ENCODE measurements around the gene MEGF10. TPM values are rescaled to one million over a fixed set of nuclear protein-coding genes. Genes with fewer than 3 reads are reported as not detected.
A peak's percentile ranks its signal among the peaks of the same experiment; 100 is the strongest.

The MEGF10 gene
- total and polyA plus RNA-seq, 2 experiments from 2014 or later: not detected

GRCh38 chr5:127353796-127354195 lies 63.2 kb downstream of the MEGF10 start:
- no peak overlapping the region for H2AFZ ChIP-seq
- DNase-seq: no peak
- in situ Hi-C loops (cut with MboI): no loop called here

GRCh38 chr5:127355337-127355736 lies 64.7 kb downstream of the MEGF10 start:
- WGBS, 2 experiments (ENCODE audit: low coverage in 1 of 2, low lambda C conversion rate in 2 of 2, missing lambda C conversion rate in 2 of 2): 69 to 70% methylated on average over 7 of the region's 7 CpGs
- Histone ChIP-seq H3K36me3 (ENCODE audit: low read depth) (no peaks in the 10 kb centered on the region), H2AFZ (no peak overlapping the region), H3K79me2 (ENCODE audit: insufficient read depth) (no peaks in the 10 kb centered on the region), H3K4me2 (ENCODE audit: unreplicated experiment) (no peak overlapping the region), H3K27ac (no peak overlapping the region), H3K4me1 (ENCODE audit: insufficient read depth) (peaks cover 24% of the 10 kb centered on the region), H3K9me3 (ENCODE audit: low read depth) (no peaks in the 10 kb centered on the region), H4K20me1 (ENCODE audit: insufficient read depth) (no peaks in the 10 kb centered on the region), H3F3A (ENCODE audit: insufficient read depth) (peaks cover 20% of the 10 kb centered on the region), H3K9ac (no peak overlapping the region), H3K4me3 (no peak overlapping the region), H3K27me3 (replicated peaks; ENCODE audit: insufficient read depth) (no peaks in the 10 kb centered on the region), H3K9me2 (ENCODE audit: insufficient read depth) (no peaks in the 10 kb centered on the region; the same call in 1 of the 2 replicates)
- DNase-seq: no peak
- in situ Hi-C loops (cut with MboI): no loop called here
- TF ChIP-seq EZH2phosphoT487 (IDR thresholded peaks at IDR 0.05; ENCODE audit: insufficient read depth, low read depth): no peak
- no peak for TF ChIP-seq EZH2 (IDR thresholded peaks at IDR 0.05; ENCODE audit: insufficient read depth, poor library complexity, severe bottlenecking)

More at GRCh38 chr5:127353796-127354195, 63.2 kb downstream of the MEGF10 start:
- Histone ChIP-seq H3K9ac (no peak overlapping the region), H3F3A (ENCODE audit: insufficient read depth) (peaks cover 9% of the 10 kb centered on the region), H3K79me2 (ENCODE audit: insufficient read depth) (no peaks in the 10 kb centered on the region), H3K4me1 (ENCODE audit: insufficient read depth) (peaks cover 15% of the 10 kb centered on the region), H3K4me2 (ENCODE audit: unreplicated experiment) (no peak overlapping the region), H3K9me3 (ENCODE audit: low read depth) (no peaks in the 10 kb centered on the region), H3K36me3 (ENCODE audit: low read depth) (no peaks in the 10 kb centered on the region), H3K9me2 (ENCODE audit: insufficient read depth) (no peaks in the 10 kb centered on the region), H3K4me3 (no peak overlapping the region), H4K20me1 (ENCODE audit: insufficient read depth) (no peaks in the 10 kb centered on the region), H3K27ac (no peak overlapping the region), H3K27me3 (replicated peaks; ENCODE audit: insufficient read depth) (no peaks in the 10 kb centered on the region)
- TF ChIP-seq EZH2 (IDR thresholded peaks at IDR 0.05; ENCODE audit: insufficient read depth, poor library complexity, severe bottlenecking): no peak
- TF ChIP-seq EZH2phosphoT487 (IDR thresholded peaks at IDR 0.05; ENCODE audit: insufficient read depth, low read depth): no peak
- 66 to 73% methylated on average over 4 of the region's 4 CpGs for WGBS, 2 experiments (ENCODE audit: low coverage in 1 of 2, low lambda C conversion rate in 2 of 2, missing lambda C conversion rate in 2 of 2)

GRCh38 chr5:127358284-127358683 lies 67.7 kb downstream of the MEGF10 start:
- H3K9ac ChIP-seq: peak overlapping the region; percentile 42; the same call in 1 of the 2 replicates
- no peak overlapping the region for H2AFZ ChIP-seq
- peaks cover 21% of the 10 kb centered on the region for H3K4me1 ChIP-seq (ENCODE audit: insufficient read depth)
- WGBS, 2 experiments (ENCODE audit: low coverage in 1 of 2, low lambda C conversion rate in 2 of 2, missing lambda C conversion rate in 2 of 2): 6% methylated on average over 2 of the region's 2 CpGs
- H4K20me1 ChIP-seq (ENCODE audit: insufficient read depth): no peaks in the 10 kb centered on the region
- H3K27me3 ChIP-seq (replicated peaks; ENCODE audit: insufficient read depth): no peaks in the 10 kb centered on the region
- H3K4me2 ChIP-seq (ENCODE audit: unreplicated experiment): peak overlapping the region; percentile 67
- peak overlapping the region; percentile 84 for H3K27ac ChIP-seq
- no peaks in the 10 kb centered on the region for H3K9me3 ChIP-seq (ENCODE audit: low read depth)
- no peak for TF ChIP-seq EZH2phosphoT487 (IDR thresholded peaks at IDR 0.05; ENCODE audit: insufficient read depth, low read depth)
- TF ChIP-seq EZH2 (IDR thresholded peaks at IDR 0.05; ENCODE audit: insufficient read depth, poor library complexity, severe bottlenecking): no peak
- peaks cover 20% of the 10 kb centered on the region for H3F3A ChIP-seq (ENCODE audit: insufficient read depth)
- DNase-seq: peak; percentile 70
- no peaks in the 10 kb centered on the region; the same call in 1 of the 2 replicates for H3K9me2 ChIP-seq (ENCODE audit: insufficient read depth)
- peak overlapping the region; percentile 42 for H3K4me3 ChIP-seq
- H3K79me2 ChIP-seq (ENCODE audit: insufficient read depth): no peaks in the 10 kb centered on the region
- H3K36me3 ChIP-seq (ENCODE audit: low read depth): no peaks in the 10 kb centered on the region
- in situ Hi-C loops (cut with MboI): no loop called here

- TF ChIP-seq EZH2phosphoT487 (IDR thresholded peaks at IDR 0.05; ENCODE audit: insufficient read depth, low read depth) (no peak), EZH2 (IDR thresholded peaks at IDR 0.05; ENCODE audit: insufficient read depth, poor library complexity, severe bottlenecking) (no peak)
- peak overlapping the region; percentile 84 for H3K27ac ChIP-seq
- WGBS, 2 experiments (ENCODE audit: low coverage in 1 of 2, low lambda C conversion rate in 2 of 2, missing lambda C conversion rate in 2 of 2): 3 to 4% methylated on average over 1 of the region's 1 CpG
Measured at GRCh38 chr5:127358740-127359139, 68.1 kb downstream of the MEGF10 start.

More at GRCh38 chr5:127358740-127359139, 68.1 kb downstream of the MEGF10 start:
- Histone ChIP-seq H3K9me3 (ENCODE audit: low read depth) (no peaks in the 10 kb centered on the region), H3K9ac (peak overlapping the region; percentile 42; the same call in 1 of the 2 replicates), H3K4me3 (peak overlapping the region; percentile 42), H3K27me3 (replicated peaks; ENCODE audit: insufficient read depth) (no peaks in the 10 kb centered on the region), H3K36me3 (ENCODE audit: low read depth) (no peaks in the 10 kb centered on the region), H3K9me2 (ENCODE audit: insufficient read depth) (no peaks in the 10 kb centered on the region; the same call in 1 of the 2 replicates), H3F3A (ENCODE audit: insufficient read depth) (peaks cover 20% of the 10 kb centered on the region), H4K20me1 (ENCODE audit: insufficient read depth) (no peaks in the 10 kb centered on the region), H3K4me1 (ENCODE audit: insufficient read depth) (peaks cover 21% of the 10 kb centered on the region), H2AFZ (no peak overlapping the region), H3K4me2 (ENCODE audit: unreplicated experiment) (peak overlapping the region; percentile 67), H3K79me2 (ENCODE audit: insufficient read depth) (no peaks in the 10 kb centered on the region)
- DNase-seq: peak; percentile 79
- in situ Hi-C loops (cut with MboI): no loop called here

All from GM23248 (cell line).